H9 (cell line): ENCODE data around the gene IL10. TPM values are rescaled to one million over a fixed set of nuclear protein-coding genes. Genes with fewer than 3 reads are reported as not detected.

Source experiments
- DNase-seq: peaks from one replicate; pipeline ENCODE4 v3.0.0-alpha.2; 2017
- H2AFZ ChIP-seq: one replicate; pipeline ENCODE4 v1.6.1; 2013; ENCODE audit warnings: mild to moderate bottlenecking, low read length, control low read depth, moderate library complexity
- H2AK5ac ChIP-seq: 2 replicates; pipeline ENCODE4 v1.6.1; 2013; ENCODE audit warnings: low read length, control low read depth, mixed read lengths; ENCODE audit not compliant: insufficient read length
- H2BK120ac ChIP-seq: one replicate; pipeline ENCODE4 v1.6.1; 2013; ENCODE audit warnings: low read depth, mild to moderate bottlenecking, low read length, control low read depth, inconsistent platforms; ENCODE audit not compliant: poor library complexity, severe bottlenecking
- H2BK12ac ChIP-seq: 2 replicates; pipeline ENCODE4 v1.6.1; 2013; ENCODE audit warnings: low read length, control low read depth, mixed read lengths, low read depth; ENCODE audit not compliant: insufficient read length
- H2BK15ac ChIP-seq: 2 replicates; pipeline ENCODE4 v1.6.1; 2013; ENCODE audit warnings: low read depth, low read length, control low read depth
- H2BK20ac ChIP-seq: one replicate; pipeline ENCODE4 v1.6.1; 2013; ENCODE audit warnings: low read depth, mild to moderate bottlenecking, low read length, control low read depth, inconsistent platforms; ENCODE audit not compliant: poor library complexity, severe bottlenecking
- H2BK5ac ChIP-seq: 2 replicates; pipeline ENCODE4 v1.6.1; 2013; ENCODE audit warnings: low read length, control low read depth, mixed read lengths; ENCODE audit not compliant: insufficient read length
- H3K14ac ChIP-seq: 2 replicates; pipeline ENCODE4 v1.6.1; 2013; ENCODE audit warnings: low read length, control low read depth; ENCODE audit not compliant: insufficient read depth
- H3K18ac ChIP-seq: 2 replicates; pipeline ENCODE4 v1.6.1; 2013; ENCODE audit warnings: low read depth, mild to moderate bottlenecking, mixed read lengths, low read length, control low read depth; ENCODE audit not compliant: insufficient read length
- H3K23ac ChIP-seq: 2 replicates; pipeline ENCODE4 v1.6.1; 2013; ENCODE audit warnings: low read length, control low read depth, mixed read lengths, low read depth; ENCODE audit not compliant: insufficient read length
- H3K23me2 ChIP-seq: 2 replicates; pipeline ENCODE4 v1.6.1; 2013; ENCODE audit warnings: low read depth, mild to moderate bottlenecking, mixed read lengths, low read length, control low read depth; ENCODE audit not compliant: insufficient read length, poor library complexity, severe bottlenecking
- H3K27ac ChIP-seq: 2 replicates; pipeline ENCODE4 v1.5.1; 2013; ENCODE audit warnings: low read length, control low read depth, mixed read lengths, low read depth; ENCODE audit not compliant: insufficient read length
- H3K27me3 ChIP-seq: 2 replicates; pipeline ENCODE4 v1.6.1; 2013; ENCODE audit warnings: low read length, control low read depth, inconsistent platforms; ENCODE audit not compliant: insufficient read depth
- H3K4ac ChIP-seq: 2 replicates; pipeline ENCODE4 v1.6.1; 2013; ENCODE audit warnings: low read depth, mild to moderate bottlenecking, control low read depth, inconsistent platforms, low read length, moderate library complexity
- H3K4me1 ChIP-seq: 2 replicates; pipeline ENCODE4 v1.6.1; 2013; ENCODE audit warnings: low read length, control low read depth, inconsistent platforms; ENCODE audit not compliant: insufficient read depth
- H3K4me2 ChIP-seq: 2 replicates; pipeline ENCODE4 v1.6.1; 2013; ENCODE audit warnings: low read length, control low read depth, mixed read lengths; ENCODE audit not compliant: insufficient read length, insufficient read depth
- H3K56ac ChIP-seq: 2 replicates; pipeline ENCODE4 v1.6.1; 2013; ENCODE audit warnings: low read depth, mild to moderate bottlenecking, mixed read lengths, low read length, control low read depth; ENCODE audit not compliant: insufficient read length
- H3K79me1 ChIP-seq: 2 replicates; pipeline ENCODE4 v1.6.1; 2013; ENCODE audit warnings: low read depth, mild to moderate bottlenecking, moderate library complexity, low read length, control low read depth, inconsistent platforms; ENCODE audit not compliant: insufficient read depth, poor library complexity, severe bottlenecking
- H3K79me2 ChIP-seq: 2 replicates; pipeline ENCODE4 v1.6.1; 2013; ENCODE audit warnings: low read length, control low read depth, inconsistent platforms; ENCODE audit not compliant: insufficient read depth
- H3K9ac ChIP-seq: 2 replicates; pipeline ENCODE4 v1.6.1; 2013; ENCODE audit warnings: low read length, control low read depth, mixed read lengths; ENCODE audit not compliant: insufficient read length; ENCODE audit errors: extremely low read depth
- H3K9me3 ChIP-seq: one replicate; pipeline ENCODE4 v1.6.1; 2013; ENCODE audit warnings: low read depth, low read length, inconsistent platforms; ENCODE audit not compliant: control insufficient read depth
- H3T11ph ChIP-seq: one replicate; pipeline ENCODE4 v1.6.1; 2013; ENCODE audit warnings: mild to moderate bottlenecking, low read length, control low read depth, inconsistent platforms
- H4K20me1 ChIP-seq: one replicate; pipeline ENCODE4 v1.6.1; 2013; ENCODE audit not compliant: control insufficient read depth, insufficient read length, insufficient read depth
- H4K5ac ChIP-seq: 2 replicates; pipeline ENCODE4 v1.6.1; 2013; ENCODE audit warnings: low read depth, mild to moderate bottlenecking, mixed read lengths, low read length, control low read depth; ENCODE audit not compliant: insufficient read length
- H4K8ac ChIP-seq: replicated peaks from 2 replicates; pipeline ENCODE4 v1.6.1; 2013; ENCODE audit warnings: low read length, control low read depth, mixed read lengths, low read depth; ENCODE audit not compliant: insufficient read length
- H4K91ac ChIP-seq: 2 replicates; pipeline ENCODE4 v1.6.1; 2013; ENCODE audit warnings: low read depth, mild to moderate bottlenecking, moderate library complexity, mixed read lengths, low read length, control low read depth; ENCODE audit not compliant: insufficient read length
- H3K27ac Mint-ChIP-seq, 3 experiments: 2 replicates in 2 of 3; 3 replicates in 1 of 3; pipeline ENCODE4 v1.8.0; 2020 to 2021; ENCODE audit warnings: mixed read lengths in 3 of 3, mild to moderate bottlenecking in 1 of 3, moderate library complexity in 1 of 3
- H3K27me3 Mint-ChIP-seq: 2 replicates; pipeline ENCODE4 v1.8.0; 2021; ENCODE audit warnings: low read depth, mild to moderate bottlenecking, moderate library complexity, mixed read lengths
- H3K36me3 Mint-ChIP-seq, 3 experiments: 2 replicates in 2 of 3; 3 replicates in 1 of 3; pipeline ENCODE4 v1.8.0; 2020 to 2021; ENCODE audit warnings: low read depth in 3 of 3, mixed read lengths in 3 of 3; ENCODE audit not compliant: insufficient read depth in 1 of 3
- H3K4me1 Mint-ChIP-seq, 2 experiments: 2 replicates each; pipeline ENCODE4 v1.8.0; 2020; ENCODE audit warnings: mixed read lengths in 2 of 2
- H3K4me3 Mint-ChIP-seq, 2 experiments: 2 replicates in 1 of 2; 3 replicates in 1 of 2; pipeline ENCODE4 v1.8.0; 2020 to 2021; ENCODE audit warnings: mild to moderate bottlenecking in 2 of 2, mixed read lengths in 2 of 2, moderate library complexity in 1 of 2
- H3K9me3 Mint-ChIP-seq, 2 experiments: 2 replicates in 1 of 2; 3 replicates in 1 of 2; pipeline ENCODE4 v1.8.0; 2020; ENCODE audit warnings: mild to moderate bottlenecking in 2 of 2, mixed read lengths in 2 of 2, moderate library complexity in 1 of 2
- CTCF ChIP-seq: fragments of 200-600 bp; sonication (generic); conservative IDR thresholded peaks from 3 replicates; pipeline ENCODE4 v1.8.0; 2021; ENCODE audit warnings: antibody characterized with exemption, mild to moderate bottlenecking
- WGBS: extraction: QIAGEN DNeasy Blood & Tissue Kit; methylation state at CpG from one replicate; pipeline ENCODE4 v1.1.7; 2013; ENCODE audit warnings: missing lambda C conversion rate, low lambda C conversion rate, mixed read lengths; ENCODE audit not compliant: insufficient read length; ENCODE audit errors: extremely low coverage; 5-methylcytosine and 5-hydroxymethylcytosine counted together
- total RNA-seq: library from RNA; stranded (reverse); gene quantifications from 2 replicates; pipeline ENCODE4 v1.2.1, GENCODE V29; 2021

The IL10 gene
- total RNA-seq, 1 experiment from 2014 or later, result not detected

- H2BK20ac ChIP-seq, result no peak overlapping the region
- H2BK120ac ChIP-seq, result no peak overlapping the region
- peaks cover 3 to 6% of the 10 kb centered on the region in 2 experiments; a peak in 3 of 4 replicates for H3K4me1 Mint-ChIP-seq
- H3K18ac ChIP-seq, result no peak overlapping the region
- no peaks in the 10 kb centered on the region for H3K36me3 Mint-ChIP-seq
- H2BK12ac ChIP-seq, result no peak overlapping the region
- H3K27me3 ChIP-seq, result no peaks in the 10 kb centered on the region
- no peak overlapping the region for H3K23ac ChIP-seq
- H3K27ac Mint-ChIP-seq, result no peak overlapping the region; a peak in 1 of 7 replicates
- H3K4me1 ChIP-seq, result no peaks in the 10 kb centered on the region
- peaks cover 15% of the 10 kb centered on the region for H3K27me3 Mint-ChIP-seq
- no peak overlapping the region for H3K14ac ChIP-seq
- H2BK15ac ChIP-seq, result no peak overlapping the region
- H3K79me1 ChIP-seq, result no peaks in the 10 kb centered on the region
- no peak overlapping the region for H3K4me2 ChIP-seq
- H2AFZ ChIP-seq, result no peak overlapping the region
- no peaks in the 10 kb centered on the region for H3K9me3 Mint-ChIP-seq
- no peak overlapping the region for H3K27ac ChIP-seq
- H2BK5ac ChIP-seq, result no peak overlapping the region
- no peak overlapping the region for H4K91ac ChIP-seq
- H3T11ph ChIP-seq, result no peak overlapping the region
- no peak overlapping the region for H4K8ac ChIP-seq
- H2AK5ac ChIP-seq, result no peak overlapping the region
- no peak overlapping the region for H3K56ac ChIP-seq
- H3K9ac ChIP-seq, result no peak overlapping the region
- H3K4ac ChIP-seq, result no peak overlapping the region
- TF ChIP-seq CTCF, result no peak
- WGBS, result no CpG with 5 or more reads among the region's 2 CpGs
- H3K4me3 Mint-ChIP-seq, result no peak overlapping the region
- no peaks in the 10 kb centered on the region for H4K20me1 ChIP-seq
- no peaks in the 10 kb centered on the region for H3K9me3 ChIP-seq
- no peak for DNase-seq
- no peak overlapping the region for H4K5ac ChIP-seq
- H3K23me2 ChIP-seq, result no peaks in the 10 kb centered on the region
- H3K79me2 ChIP-seq, result no peaks in the 10 kb centered on the region
Observed at GRCh38 chr1:206752481-206752880, 19.8 kb downstream of the IL10 start.
